Activated T-helper 2 cell treated with anti-CD3 and anti-CD28 coated beads, Interferon-gamma antibody, Interleukin-2, Interleukin-4, amounts not matched to agents 10 μg/mL and 5 μg/mL and 100 μg/mL, durations not matched to agents 14 hours and 24 hours and 36 hours (primary cell): ENCODE results near the gene ZMYND10. TPM values are rescaled to one million over a fixed set of nuclear protein-coding genes. Genes with fewer than 3 reads are reported as not detected.
A peak's percentile ranks its signal among the peaks of the same experiment; 100 is the strongest.

ENCODE experiments used
- DNase-seq: peaks from one replicate; pipeline ENCODE4 v3.0.0; 2021; ENCODE audit warnings: low spot score
- H3K27ac Mint-ChIP-seq: one replicate; pipeline ENCODE4 v1.8.0; 2021; ENCODE audit warnings: mixed read lengths
- H3K27me3 Mint-ChIP-seq: one replicate; pipeline ENCODE4 v1.8.0; 2021; ENCODE audit warnings: low read depth, mixed read lengths
- H3K36me3 Mint-ChIP-seq: one replicate; pipeline ENCODE4 v1.8.0; 2021; ENCODE audit warnings: low read depth, mixed read lengths
- H3K4me1 Mint-ChIP-seq: one replicate; pipeline ENCODE4 v1.8.0; 2021; ENCODE audit warnings: low read depth, mixed read lengths
- H3K4me3 Mint-ChIP-seq: one replicate; pipeline ENCODE4 v1.8.0; 2021; ENCODE audit warnings: low read depth, mild to moderate bottlenecking, moderate library complexity, mixed read lengths
- H3K9me3 Mint-ChIP-seq: one replicate; pipeline ENCODE4 v1.8.0; 2021; ENCODE audit warnings: mixed read lengths
- intact Hi-C: fragments of 100-400 bp; cut with micrococcal nuclease; formaldehyde crosslinking; loops from one replicate; pipeline ENCODE4 v1.15.1; 2023
- total RNA-seq: library from RNA; stranded (reverse); gene quantifications from 2 replicates; pipeline ENCODE4 v1.2.3, GENCODE V29; 2022

The ZMYND10 gene
- total RNA-seq, 1 donor from 2014 or later = 0.94 TPM

DNA sequence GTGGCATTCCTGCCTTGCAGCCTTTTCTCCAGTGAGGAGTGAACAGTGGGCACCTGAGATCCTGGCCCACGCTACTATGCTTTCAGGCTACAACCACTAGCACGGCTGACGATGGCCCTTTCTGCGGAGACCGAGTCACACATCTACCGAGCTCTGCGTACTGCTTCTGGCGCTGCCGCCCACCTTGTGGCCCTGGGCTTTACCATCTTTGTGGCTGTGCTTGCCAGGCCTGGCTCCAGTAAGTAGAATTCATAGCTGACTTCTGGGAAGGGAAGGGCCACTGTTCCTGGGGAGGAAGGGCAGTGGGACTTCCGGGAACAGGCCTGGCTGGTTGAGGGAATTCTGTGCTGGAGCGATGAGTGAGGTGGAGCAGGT is 5.8 kb upstream of the ZMYND10 start:
- Mint-ChIP-seq H3K4me3 (peak overlapping the region; percentile 91), H3K36me3 (peaks cover 51% of the 10 kb centered on the region), H3K27ac (peak overlapping the region; percentile 96), H3K4me1 (peaks cover 34% of the 10 kb centered on the region), H3K9me3 (no peaks in the 10 kb centered on the region), H3K27me3 (no peaks in the 10 kb centered on the region)
- intact Hi-C loops = loop anchor here (1.0 to 10.0 kb wide), 7 partner anchors 8 to 1323 kb away; partner anchors contain the start of genes C3orf18, HEMK1, HYAL3 and MANF
- DNase-seq = no peak

DNA sequence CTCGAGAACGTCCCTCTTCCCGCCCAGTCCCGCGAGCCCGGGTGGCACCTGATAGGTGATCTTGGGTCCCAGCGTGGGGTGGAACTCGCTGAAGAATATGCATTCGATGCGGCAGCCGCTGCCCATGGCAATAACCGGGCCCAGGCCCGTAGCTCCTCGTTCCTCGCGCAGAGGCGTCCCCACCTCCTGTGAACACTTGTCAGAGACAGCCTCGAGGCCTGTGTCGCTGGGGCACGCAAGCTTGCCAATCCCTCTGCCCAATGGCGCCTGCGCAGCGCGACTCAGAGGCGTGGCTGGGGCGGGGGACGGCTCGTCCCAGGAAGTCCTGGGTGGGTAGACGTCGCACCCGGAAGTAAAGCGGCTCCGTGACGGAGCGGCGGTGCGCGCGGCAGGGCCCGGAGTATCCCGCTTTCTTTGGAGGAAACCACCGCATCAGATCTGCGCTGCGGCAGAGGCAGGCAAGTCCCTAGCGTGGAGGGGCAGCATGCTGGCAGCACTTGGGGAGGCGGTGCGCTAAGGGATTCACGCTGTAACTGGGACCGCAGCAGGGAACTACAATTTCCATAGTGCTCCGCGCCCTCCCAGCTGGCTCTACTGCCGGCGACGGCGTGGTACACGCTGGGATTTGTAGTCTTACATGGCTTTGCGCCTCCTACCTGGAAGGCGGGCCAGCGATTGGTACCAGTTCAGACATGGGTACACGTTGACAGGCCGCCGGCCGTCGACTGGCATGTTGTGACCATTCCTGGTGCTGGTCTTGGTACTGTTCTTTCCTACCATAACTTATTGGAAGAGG is 5.2 kb upstream of the ZMYND10 start, which contains the start of the genes CYB561D2 and NPRL2:
Gene CYB561D2, plus strand, starts transcription at position 336 of the 796 bp plus-strand sequence. CDS start 572 bp downstream, outside the sequence.
Gene NPRL2, minus strand, starts transcription at position 249 of the 796 bp plus-strand sequence. Its CDS starts 123 bp downstream, at position 126.
- H3K9me3 Mint-ChIP-seq = no peaks in the 10 kb centered on the region
- H3K27me3 Mint-ChIP-seq = no peaks in the 10 kb centered on the region
- H3K36me3 Mint-ChIP-seq = peaks cover 50% of the 10 kb centered on the region
- intact Hi-C loops = loop anchor here (1.0 to 10.0 kb wide), 8 partner anchors 9 to 1324 kb away; partner anchors contain the start of genes C3orf18, HEMK1, HYAL3 and MANF
- peaks cover 36% of the 10 kb centered on the region for H3K4me1 Mint-ChIP-seq
- DNase-seq = peak; percentile 99
- H3K27ac Mint-ChIP-seq = peak within 1 kb of the TSS; percentile 96
- H3K4me3 Mint-ChIP-seq = peak within 1 kb of the TSS; percentile 91

DNA sequence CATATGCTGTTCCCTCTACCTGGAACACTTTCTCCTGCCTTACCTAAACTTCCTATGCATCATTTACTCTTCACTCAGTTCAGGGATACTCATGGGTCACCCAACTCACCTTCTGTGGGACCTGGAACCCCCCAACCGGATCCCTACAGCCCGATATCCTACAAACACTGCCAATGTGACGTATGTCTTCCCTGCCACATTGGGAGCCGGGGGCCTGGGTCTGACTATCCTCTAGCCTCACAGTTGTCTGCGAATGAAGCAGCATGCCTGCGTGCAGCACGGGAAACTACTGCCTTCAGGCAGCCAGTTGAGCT is 4.6 kb upstream of the ZMYND10 start:
- no peaks in the 10 kb centered on the region for H3K9me3 Mint-ChIP-seq
- H3K4me1 Mint-ChIP-seq = peaks cover 36% of the 10 kb centered on the region
- intact Hi-C loops = loop anchor here (1.0 to 10.0 kb wide), 7 partner anchors 12 to 1325 kb away; partner anchors contain the start of genes C3orf18, HEMK1, HYAL3 and MANF
- peak overlapping the region; percentile 91 for H3K4me3 Mint-ChIP-seq
- H3K27ac Mint-ChIP-seq = peak overlapping the region; percentile 96
- no peak for DNase-seq
- H3K27me3 Mint-ChIP-seq = no peaks in the 10 kb centered on the region
- peaks cover 50% of the 10 kb centered on the region for H3K36me3 Mint-ChIP-seq

DNA sequence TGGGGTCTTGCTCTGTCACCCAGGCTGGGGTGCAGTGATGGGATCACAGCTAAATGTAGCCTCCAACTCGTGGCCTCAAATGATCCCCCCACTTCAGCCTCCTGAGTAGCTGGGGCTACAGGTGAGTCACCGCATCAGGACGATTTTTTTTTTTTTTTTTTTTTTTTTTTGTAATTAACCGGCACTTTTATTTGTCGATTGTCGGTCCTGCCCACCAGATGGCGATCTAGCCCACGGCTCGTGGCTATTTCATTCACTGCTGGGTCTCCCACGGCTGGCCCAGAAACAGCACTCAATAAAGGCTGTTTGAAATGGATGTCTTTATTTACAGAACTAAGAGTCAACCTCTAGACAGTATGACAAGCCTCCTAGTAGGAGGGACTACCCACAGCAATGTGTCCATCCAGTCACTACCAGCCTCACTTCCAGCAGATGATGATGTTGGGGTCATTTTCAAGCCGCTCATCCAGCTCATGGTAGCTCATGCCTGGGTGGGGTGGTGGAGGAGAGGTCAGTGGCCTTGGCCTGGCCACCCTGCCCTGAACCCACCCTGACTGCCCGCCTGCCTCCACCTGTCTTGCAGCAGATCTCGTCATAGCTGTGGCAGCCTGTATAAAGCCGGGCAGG is 1.8 kb upstream of the ZMYND10 start:
- Mint-ChIP-seq H3K36me3 (peaks cover 36% of the 10 kb centered on the region), H3K27me3 (no peaks in the 10 kb centered on the region), H3K4me1 (peaks cover 35% of the 10 kb centered on the region), H3K9me3 (no peaks in the 10 kb centered on the region), H3K4me3 (no peak overlapping the region), H3K27ac (no peak overlapping the region)
- peak; percentile 76 for DNase-seq
- intact Hi-C loops = loop anchor here (2.0 kb wide), 1 partner anchor 194 kb away; no protein-coding TSS in a partner anchor

DNA sequence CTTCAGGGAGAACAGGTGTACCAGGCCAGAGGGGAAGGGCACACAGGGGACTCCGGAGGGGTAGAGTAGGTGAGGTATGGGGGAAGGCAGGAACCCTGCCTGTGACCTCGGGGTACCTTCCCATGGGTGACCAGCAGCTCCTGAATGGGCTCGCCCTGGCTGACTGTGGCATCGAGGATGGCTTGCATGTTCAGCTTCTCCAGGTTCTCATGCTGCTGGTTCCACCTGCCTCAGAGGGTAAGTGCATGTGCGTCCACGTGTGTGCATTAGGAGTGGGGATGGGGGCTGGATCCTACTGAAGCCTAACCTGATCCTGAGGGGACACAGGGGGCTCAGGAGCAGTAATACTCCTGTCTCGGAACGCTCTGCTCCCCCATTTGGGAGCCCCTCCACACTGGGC is 524 bp downstream of the ZMYND10 start:
- H3K27me3 Mint-ChIP-seq = no peaks in the 10 kb centered on the region
- H3K9me3 Mint-ChIP-seq = no peaks in the 10 kb centered on the region
- DNase-seq = no peak
- peaks cover 26% of the 10 kb centered on the region for H3K36me3 Mint-ChIP-seq
- no peak overlapping the region for H3K27ac Mint-ChIP-seq
- H3K4me3 Mint-ChIP-seq = no peak overlapping the region
- peaks cover 27% of the 10 kb centered on the region for H3K4me1 Mint-ChIP-seq
- intact Hi-C loops = no loop called here

DNA sequence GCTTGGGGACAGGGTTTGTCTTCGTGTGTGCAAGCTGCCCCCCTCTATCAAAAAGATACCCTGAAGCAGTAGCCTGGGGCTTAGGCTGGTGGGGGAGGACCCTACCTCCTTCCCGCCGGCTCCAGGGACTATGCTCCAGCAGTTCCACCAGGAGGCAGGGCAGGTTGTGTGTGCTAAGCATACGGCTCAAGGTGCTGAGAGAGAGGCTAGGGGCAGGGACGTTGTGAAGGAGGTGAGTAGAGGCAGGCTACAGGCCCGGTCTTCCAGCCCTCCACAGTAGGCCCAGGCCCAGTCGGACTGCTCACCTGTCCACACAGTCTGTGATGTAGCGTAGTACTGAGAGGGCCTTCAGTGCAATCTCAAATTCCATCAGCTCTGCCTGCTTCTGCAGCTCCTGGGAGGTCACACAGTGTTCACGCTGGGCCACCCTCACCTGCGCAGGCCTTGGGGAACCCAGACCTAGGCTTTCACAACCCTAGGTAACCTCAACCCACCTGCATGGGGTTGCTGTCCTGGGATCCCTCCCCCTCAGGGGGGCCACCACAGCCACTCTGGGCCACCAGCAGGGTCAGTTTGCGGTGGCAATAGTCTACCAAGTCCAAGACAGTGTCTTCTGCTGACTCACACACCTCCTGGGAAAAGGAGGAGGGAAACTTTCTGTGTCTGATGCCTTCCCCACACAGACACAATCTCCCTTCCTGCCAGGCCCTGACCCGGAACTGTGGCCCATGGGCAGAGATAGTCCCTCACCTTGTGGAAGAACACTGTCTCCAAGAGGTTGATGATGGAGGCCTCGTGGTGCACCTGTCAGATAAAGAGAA is 2.5 kb downstream of the ZMYND10 start:
- no peak for DNase-seq

DNA sequence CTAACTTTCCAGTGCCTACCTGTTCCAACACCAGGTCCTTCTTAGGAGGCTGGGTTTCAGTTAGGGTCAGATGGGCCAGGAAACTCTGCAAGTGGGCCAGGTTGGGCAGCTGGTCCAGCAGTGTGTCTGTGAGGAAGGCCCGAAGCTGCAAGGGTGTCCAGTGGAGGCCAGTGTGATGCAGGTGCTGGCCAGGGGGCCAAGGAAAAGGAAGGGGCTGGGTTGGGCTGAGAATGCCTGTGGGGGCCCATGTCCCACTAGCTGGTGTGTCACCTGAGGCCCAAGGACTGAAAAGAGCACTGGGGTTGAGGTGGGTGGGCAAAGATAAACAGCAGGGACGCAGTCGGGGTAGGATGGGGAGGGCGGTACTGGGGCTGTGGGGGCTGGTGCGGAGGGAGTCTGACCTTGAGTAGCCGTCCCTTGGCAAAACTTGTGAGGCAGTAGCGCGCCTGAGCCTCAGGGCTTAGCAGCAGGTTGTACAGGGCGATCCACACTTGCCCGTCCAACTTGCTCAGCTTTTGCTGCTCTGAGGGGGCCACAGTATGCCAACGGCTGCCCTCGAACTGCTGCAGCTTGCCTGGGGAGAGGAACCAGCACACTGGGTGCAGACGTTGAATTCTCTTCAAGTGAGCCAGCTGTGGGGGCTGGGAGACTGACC is 3.4 kb downstream of the ZMYND10 start:
- no peak for DNase-seq
- Mint-ChIP-seq H3K4me3 (peak overlapping the region; percentile 95), H3K36me3 (peaks cover 28% of the 10 kb centered on the region), H3K9me3 (no peaks in the 10 kb centered on the region), H3K4me1 (peaks cover 25% of the 10 kb centered on the region), H3K27me3 (no peaks in the 10 kb centered on the region), H3K27ac (peak overlapping the region; percentile 96)
- intact Hi-C loops = loop anchor here (2.0 kb wide), 1 partner anchor 17 kb away; the partner anchor contains the start of gene TMEM115

More for the DNA sequence above, 2.5 kb downstream of the ZMYND10 start:
- no peak overlapping the region for H3K4me3 Mint-ChIP-seq
- H3K27ac Mint-ChIP-seq = no peak overlapping the region
- H3K36me3 Mint-ChIP-seq = peaks cover 29% of the 10 kb centered on the region
- no peaks in the 10 kb centered on the region for H3K27me3 Mint-ChIP-seq
- peaks cover 29% of the 10 kb centered on the region for H3K4me1 Mint-ChIP-seq
- no peaks in the 10 kb centered on the region for H3K9me3 Mint-ChIP-seq
- intact Hi-C loops = no loop called here

DNA sequence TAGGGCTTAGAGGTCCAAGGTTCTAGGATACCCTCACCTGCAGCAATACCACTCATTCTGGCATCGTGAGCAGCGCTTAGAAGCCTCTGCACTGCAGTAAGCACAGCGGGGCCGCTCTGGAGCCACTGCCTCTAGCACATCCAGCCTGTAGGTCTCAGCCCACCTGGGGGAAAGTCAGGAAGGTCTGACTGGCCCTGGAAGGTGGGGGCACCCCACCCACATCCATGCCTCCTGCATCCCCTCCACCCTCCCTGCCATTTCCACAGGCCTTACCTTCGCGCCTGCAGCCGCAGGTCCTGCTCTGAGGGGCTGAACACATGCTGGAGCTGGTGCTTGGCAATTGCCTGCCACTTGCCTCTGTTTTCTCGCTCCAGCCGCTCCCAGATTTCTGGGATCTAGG is 4.0 kb downstream of the ZMYND10 start:
- Mint-ChIP-seq H3K36me3 (peaks cover 32% of the 10 kb centered on the region), H3K4me1 (peaks cover 25% of the 10 kb centered on the region), H3K4me3 (peak overlapping the region; percentile 95), H3K27ac (peak overlapping the region; percentile 96), H3K27me3 (no peaks in the 10 kb centered on the region), H3K9me3 (no peaks in the 10 kb centered on the region)
- intact Hi-C loops = loop anchor here (2.0 kb wide), 1 partner anchor 17 kb away; the partner anchor contains the start of gene TMEM115
- DNase-seq = no peak

DNA sequence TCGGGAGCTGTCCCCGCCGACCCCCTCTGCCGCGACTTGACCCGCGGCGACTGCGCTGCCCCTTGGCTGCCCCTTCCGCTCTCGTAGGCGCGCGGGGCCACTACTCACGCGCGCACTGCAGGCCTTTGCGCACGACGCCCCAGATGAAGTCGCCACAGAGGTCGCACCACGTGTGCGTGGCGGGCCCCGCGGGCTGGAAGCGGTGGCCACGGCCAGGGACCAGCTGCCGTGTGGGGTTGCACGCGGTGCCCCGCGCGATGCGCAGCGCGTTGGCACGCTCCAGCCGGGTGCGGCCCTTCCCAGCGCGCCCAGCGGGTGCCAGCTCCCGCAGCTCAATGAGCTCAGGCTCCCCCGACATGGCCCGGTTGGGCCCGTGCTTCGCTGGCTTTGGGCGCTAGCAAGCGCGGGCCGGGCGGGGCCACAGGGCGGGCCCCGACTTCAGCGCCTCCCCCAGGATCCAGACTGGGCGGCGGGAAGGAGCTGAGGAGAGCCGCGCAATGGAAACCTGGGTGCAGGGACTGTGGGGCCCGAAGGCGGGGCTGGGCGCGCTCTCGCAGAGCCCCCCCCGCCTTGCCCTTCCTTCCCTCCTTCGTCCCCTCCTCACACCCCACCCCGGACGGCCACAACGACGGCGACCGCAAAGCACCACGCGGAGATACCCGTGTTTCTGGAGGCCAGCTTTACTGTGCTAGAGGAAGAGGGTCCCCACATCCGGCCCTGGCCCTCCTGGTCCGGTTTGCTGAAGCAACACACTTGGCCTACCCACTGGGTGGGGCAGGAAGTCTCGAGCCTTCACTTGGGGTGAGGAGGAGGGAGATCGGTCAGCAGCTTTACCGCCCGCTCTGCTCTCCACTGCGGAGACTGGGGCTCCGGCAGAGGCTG is 4.8 kb downstream of the ZMYND10 start, which contains the start of gene RASSF1:
Gene RASSF1, minus strand, starts transcription at position 389 of the 882 bp plus-strand sequence. Its CDS starts 31 bp downstream, at position 358.
- peak; percentile 82 for DNase-seq
- Mint-ChIP-seq H3K9me3 (no peaks in the 10 kb centered on the region), H3K27ac (peak within 1 kb of the TSS; percentile 96), H3K36me3 (peaks cover 41% of the 10 kb centered on the region), H3K4me1 (peaks cover 30% of the 10 kb centered on the region), H3K27me3 (no peaks in the 10 kb centered on the region), H3K4me3 (peak within 1 kb of the TSS; percentile 95)
- intact Hi-C loops = loop anchor here (2.0 kb wide), 1 partner anchor 18 kb away; the partner anchor contains the start of gene TMEM115

DNA sequence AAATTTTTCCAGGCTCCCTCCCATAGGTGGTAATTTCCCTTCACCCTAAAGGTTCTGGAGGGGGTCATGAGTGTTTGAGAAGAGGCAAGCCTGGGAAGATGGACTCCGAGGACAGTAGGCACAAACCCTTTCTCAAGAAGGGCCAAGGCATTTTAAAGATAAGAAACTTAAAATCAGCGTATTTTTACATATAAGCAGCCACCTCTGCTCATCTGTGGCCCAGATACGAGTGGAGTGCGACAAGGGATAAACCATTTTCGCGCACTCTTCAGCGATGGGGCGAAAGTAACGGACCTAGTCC is 5.4 kb downstream of the ZMYND10 start:
- H3K27me3 Mint-ChIP-seq = no peaks in the 10 kb centered on the region
- peak overlapping the region; percentile 95 for H3K4me3 Mint-ChIP-seq
- no peaks in the 10 kb centered on the region for H3K9me3 Mint-ChIP-seq
- H3K27ac Mint-ChIP-seq = peak overlapping the region; percentile 93
- H3K4me1 Mint-ChIP-seq = peaks cover 34% of the 10 kb centered on the region
- DNase-seq = no peak
- peaks cover 47% of the 10 kb centered on the region for H3K36me3 Mint-ChIP-seq
- intact Hi-C loops = loop anchor here (2.0 kb wide), 1 partner anchor 19 kb away; the partner anchor contains the start of gene TMEM115

DNA sequence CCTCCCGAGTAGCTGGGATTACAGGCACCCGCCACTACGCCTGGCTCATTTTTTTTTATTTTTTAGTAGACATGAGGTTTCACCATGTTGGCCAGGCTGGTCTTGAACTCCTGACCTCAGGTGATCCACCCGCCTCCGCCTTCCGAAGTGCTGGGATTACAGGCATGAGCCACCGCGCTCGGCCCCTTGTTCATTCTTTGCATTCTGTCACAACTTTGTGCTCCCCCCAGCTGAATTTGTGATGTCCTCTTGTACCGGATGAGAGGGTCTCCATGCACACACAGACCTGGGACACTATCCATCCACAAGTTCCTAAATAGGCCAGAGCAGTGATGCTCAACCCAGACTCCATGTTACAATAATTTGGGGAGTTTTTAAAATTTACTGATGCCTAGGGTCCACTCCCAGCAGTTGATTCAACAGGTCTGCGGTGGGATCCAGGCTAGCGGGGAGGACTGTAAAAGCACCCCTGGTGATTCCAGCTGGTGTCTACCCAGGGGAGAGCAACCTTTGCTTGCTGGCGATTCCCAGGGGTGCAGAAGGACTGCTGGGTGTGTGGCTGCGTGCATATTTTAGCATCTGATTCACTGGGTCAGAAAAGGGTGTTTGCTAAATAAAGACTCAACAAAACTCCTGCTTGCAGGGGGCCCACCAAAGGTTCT is 5.9 kb downstream of the ZMYND10 start:
- peak overlapping the region; percentile 93 for H3K27ac Mint-ChIP-seq
- no peak for DNase-seq
- H3K27me3 Mint-ChIP-seq = no peaks in the 10 kb centered on the region
- peaks cover 50% of the 10 kb centered on the region for H3K36me3 Mint-ChIP-seq
- no peaks in the 10 kb centered on the region for H3K9me3 Mint-ChIP-seq
- intact Hi-C loops = loop anchor here (2.0 to 5.0 kb wide), 3 partner anchors 19 to 263 kb away; partner anchors contain the start of genes GNAI2 and TMEM115
- H3K4me3 Mint-ChIP-seq = peak overlapping the region; percentile 95
- peaks cover 32% of the 10 kb centered on the region for H3K4me1 Mint-ChIP-seq
